ENCODE measurements around the gene NSG1. TPM values are rescaled to one million over a fixed set of nuclear protein-coding genes. Genes with fewer than 3 reads are reported as not detected.

NSG1 gene
- total RNA-seq, 1 donor from 2014 or later: 10.6 TPM

DNA sequence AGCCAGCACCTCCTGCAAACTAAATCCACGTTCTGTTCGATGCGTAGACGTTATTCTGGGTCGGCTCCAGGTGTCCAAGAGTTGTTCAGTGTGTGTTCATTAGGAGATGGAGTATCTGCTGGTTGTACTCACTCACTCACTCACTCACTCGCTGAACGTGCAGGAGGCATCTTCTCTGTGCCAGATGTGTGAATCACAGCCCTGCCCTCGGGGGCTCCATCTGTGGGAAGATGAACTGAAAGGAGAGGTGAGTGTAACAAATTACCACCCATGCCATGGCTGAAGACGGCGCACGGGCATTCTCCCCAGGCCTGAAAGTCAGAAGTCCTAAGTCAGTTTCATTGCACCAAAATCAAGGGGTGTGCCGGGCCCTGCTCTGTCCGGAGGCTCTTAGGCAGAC is 16.1 kb downstream of the NSG1 start:
- Histone ChIP-seq H3K27me3 (ENCODE audit: insufficient read depth, low read length) (no peaks in the 10 kb centered on the region), H3K36me3 (ENCODE audit: insufficient read depth, low read length) (no peaks in the 10 kb centered on the region), H3K9ac (ENCODE audit: low read length) (no peak overlapping the region), H3K4me1 (ENCODE audit: insufficient read depth, low read length) (no peaks in the 10 kb centered on the region), H4K20me1 (ENCODE audit: insufficient read depth, low read length) (no peaks in the 10 kb centered on the region), H3K79me2 (ENCODE audit: insufficient read depth, low read length) (no peaks in the 10 kb centered on the region), H2AFZ (ENCODE audit: low read depth, low read length) (no peak overlapping the region), H3K9me3 (ENCODE audit: insufficient read depth, low read depth, low read length) (peaks cover 4% of the 10 kb centered on the region), H3K27ac (ENCODE audit: low read depth, low read length) (no peak overlapping the region), H3K4me3 (ENCODE audit: insufficient read depth, low read depth, low read length) (no peak overlapping the region), H3K4me2 (ENCODE audit: low read length) (no peak overlapping the region)
- Mint-ChIP-seq H3K27ac (ENCODE audit: unreplicated experiment) (no peak overlapping the region), H3K4me1 (ENCODE audit: low read depth, unreplicated experiment) (peaks cover 3% of the 10 kb centered on the region), H3K4me3 (ENCODE audit: unreplicated experiment) (no peak overlapping the region), H3K36me3 (ENCODE audit: low read depth, unreplicated experiment) (no peaks in the 10 kb centered on the region), H3K9me3 (ENCODE audit: unreplicated experiment) (no peaks in the 10 kb centered on the region), H3K27me3 (ENCODE audit: low read depth, unreplicated experiment) (peaks cover 31% of the 10 kb centered on the region)
- FAIRE-seq (no peak), DNase-seq (ENCODE audit: low read depth) (no peak)
- TF ChIP-seq, protein P1, sequence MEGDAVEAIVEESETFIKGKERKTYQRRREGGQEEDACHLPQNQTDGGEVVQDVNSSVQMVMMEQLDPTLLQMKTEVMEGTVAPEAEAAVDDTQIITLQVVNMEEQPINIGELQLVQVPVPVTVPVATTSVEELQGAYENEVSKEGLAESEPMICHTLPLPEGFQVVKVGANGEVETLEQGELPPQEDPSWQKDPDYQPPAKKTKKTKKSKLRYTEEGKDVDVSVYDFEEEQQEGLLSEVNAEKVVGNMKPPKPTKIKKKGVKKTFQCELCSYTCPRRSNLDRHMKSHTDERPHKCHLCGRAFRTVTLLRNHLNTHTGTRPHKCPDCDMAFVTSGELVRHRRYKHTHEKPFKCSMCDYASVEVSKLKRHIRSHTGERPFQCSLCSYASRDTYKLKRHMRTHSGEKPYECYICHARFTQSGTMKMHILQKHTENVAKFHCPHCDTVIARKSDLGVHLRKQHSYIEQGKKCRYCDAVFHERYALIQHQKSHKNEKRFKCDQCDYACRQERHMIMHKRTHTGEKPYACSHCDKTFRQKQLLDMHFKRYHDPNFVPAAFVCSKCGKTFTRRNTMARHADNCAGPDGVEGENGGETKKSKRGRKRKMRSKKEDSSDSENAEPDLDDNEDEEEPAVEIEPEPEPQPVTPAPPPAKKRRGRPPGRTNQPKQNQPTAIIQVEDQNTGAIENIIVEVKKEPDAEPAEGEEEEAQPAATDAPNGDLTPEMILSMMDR (IDR thresholded peaks at IDR 0.05; ENCODE audit: insufficient read depth, low read depth, low read length): no peak
- TF ChIP-seq EZH2 (IDR thresholded peaks at IDR 0.05; ENCODE audit: insufficient read depth, low read length): no peak

DNA sequence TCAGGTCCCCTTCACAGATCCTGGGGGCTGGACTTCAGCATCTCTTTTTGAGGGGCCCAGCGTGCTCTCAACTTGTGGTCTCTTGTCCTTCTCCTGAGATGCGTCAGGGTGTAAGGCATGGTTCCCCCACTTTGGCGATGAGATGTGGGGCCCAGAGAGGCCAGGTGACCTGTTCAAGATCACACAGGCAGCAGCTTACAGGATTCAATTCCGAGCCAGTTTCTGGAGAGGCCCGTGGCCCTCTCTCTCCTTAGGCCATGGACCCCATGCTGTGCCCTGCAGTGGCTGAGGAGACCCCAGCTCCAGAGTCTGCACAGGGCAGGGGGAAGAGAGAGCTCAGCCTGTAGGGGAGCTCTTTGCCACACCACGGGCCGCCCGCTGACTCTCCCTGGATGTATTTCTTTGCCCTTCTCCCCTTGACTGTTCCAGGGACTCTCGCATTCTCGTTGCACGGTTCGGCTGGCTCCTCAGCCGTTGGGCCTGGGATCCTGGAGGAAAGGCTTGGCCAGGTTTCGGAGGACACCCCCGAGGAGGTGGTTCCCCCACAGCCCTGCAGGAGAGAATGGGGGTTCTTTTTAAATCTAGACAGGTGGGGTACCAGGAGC is 18.6 kb downstream of the NSG1 start:
- no peaks in the 10 kb centered on the region for H3K9me3 Mint-ChIP-seq (ENCODE audit: unreplicated experiment)
- H3K36me3 Mint-ChIP-seq (ENCODE audit: low read depth, unreplicated experiment): no peaks in the 10 kb centered on the region
- peaks cover 3% of the 10 kb centered on the region for H3K4me1 Mint-ChIP-seq (ENCODE audit: low read depth, unreplicated experiment)
- no peak for FAIRE-seq
- Histone ChIP-seq H3K4me3 (ENCODE audit: insufficient read depth, low read depth, low read length) (no peak overlapping the region), H3K9ac (ENCODE audit: low read length) (no peak overlapping the region), H3K79me2 (ENCODE audit: insufficient read depth, low read length) (no peaks in the 10 kb centered on the region), H3K27me3 (ENCODE audit: insufficient read depth, low read length) (no peaks in the 10 kb centered on the region), H2AFZ (ENCODE audit: low read depth, low read length) (no peak overlapping the region), H4K20me1 (ENCODE audit: insufficient read depth, low read length) (no peaks in the 10 kb centered on the region), H3K36me3 (ENCODE audit: insufficient read depth, low read length) (no peaks in the 10 kb centered on the region), H3K27ac (ENCODE audit: low read depth, low read length) (no peak overlapping the region), H3K9me3 (ENCODE audit: insufficient read depth, low read depth, low read length) (no peaks in the 10 kb centered on the region), H3K4me1 (ENCODE audit: insufficient read depth, low read length) (no peaks in the 10 kb centered on the region), H3K4me2 (ENCODE audit: low read length) (no peak overlapping the region)
- H3K27ac Mint-ChIP-seq (ENCODE audit: unreplicated experiment): no peak overlapping the region
- peaks cover 31% of the 10 kb centered on the region for H3K27me3 Mint-ChIP-seq (ENCODE audit: low read depth, unreplicated experiment)
- TF ChIP-seq, protein P1 (IDR thresholded peaks at IDR 0.05; ENCODE audit: insufficient read depth, low read depth, low read length): no peak
- no peak for TF ChIP-seq EZH2 (IDR thresholded peaks at IDR 0.05; ENCODE audit: insufficient read depth, low read length)
- DNase-seq (ENCODE audit: low read depth): no peak
- H3K4me3 Mint-ChIP-seq (ENCODE audit: unreplicated experiment): no peak overlapping the region

DNA sequence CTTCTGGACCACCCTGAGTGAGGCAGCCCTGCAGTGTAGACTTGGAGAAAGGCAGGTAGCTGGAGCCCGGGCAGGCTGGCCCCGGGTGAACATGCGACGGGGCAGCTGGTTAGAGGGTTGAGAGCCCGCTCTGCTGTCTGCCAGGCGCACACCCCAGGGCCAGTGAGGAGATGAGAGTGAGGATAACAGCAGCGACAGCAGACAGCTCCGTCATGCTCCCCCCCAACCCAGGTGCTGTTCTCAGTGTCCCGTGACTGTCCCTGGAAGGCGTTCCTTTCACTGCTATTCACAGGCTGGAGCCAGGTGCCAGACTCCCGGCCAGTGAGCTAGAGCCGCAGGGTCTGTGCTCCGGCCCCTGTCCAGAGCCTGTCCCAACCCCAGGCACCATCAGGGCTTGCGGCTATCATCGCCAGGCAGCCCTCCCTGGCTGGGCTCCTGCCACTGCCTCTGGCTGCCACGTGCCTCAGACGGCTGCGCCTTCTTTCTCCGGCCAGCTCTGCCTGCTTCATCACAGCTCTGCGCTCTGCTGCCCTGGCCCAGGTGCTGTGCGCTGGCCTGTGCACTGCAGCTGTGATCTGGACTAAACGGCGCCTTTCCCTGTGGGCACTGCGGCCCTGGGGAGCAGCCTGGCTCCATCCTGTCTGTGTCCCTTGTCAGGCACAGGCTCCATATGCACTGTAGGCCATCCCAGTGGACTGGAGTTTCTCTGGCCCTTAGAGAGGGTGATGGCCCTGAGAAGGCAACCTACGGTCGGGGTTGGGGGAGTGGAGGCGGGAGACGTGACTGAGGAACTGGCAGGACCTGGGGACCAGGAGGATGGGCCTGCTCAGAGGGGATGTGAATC is 19.8 kb downstream of the NSG1 start:
- Histone ChIP-seq H3K9ac (ENCODE audit: low read length) (no peak overlapping the region), H3K27ac (ENCODE audit: low read depth, low read length) (no peak overlapping the region), H3K79me2 (ENCODE audit: insufficient read depth, low read length) (no peaks in the 10 kb centered on the region), H3K4me2 (ENCODE audit: low read length) (no peak overlapping the region), H3K4me3 (ENCODE audit: insufficient read depth, low read depth, low read length) (no peak overlapping the region), H3K9me3 (ENCODE audit: insufficient read depth, low read depth, low read length) (no peaks in the 10 kb centered on the region), H3K36me3 (ENCODE audit: insufficient read depth, low read length) (no peaks in the 10 kb centered on the region), H3K4me1 (ENCODE audit: insufficient read depth, low read length) (no peaks in the 10 kb centered on the region), H2AFZ (ENCODE audit: low read depth, low read length) (no peak overlapping the region), H3K27me3 (ENCODE audit: insufficient read depth, low read length) (no peaks in the 10 kb centered on the region), H4K20me1 (ENCODE audit: insufficient read depth, low read length) (no peaks in the 10 kb centered on the region)
- FAIRE-seq (no peak), DNase-seq (ENCODE audit: low read depth) (no peak)
- TF ChIP-seq EZH2 (IDR thresholded peaks at IDR 0.05; ENCODE audit: insufficient read depth, low read length): no peak
- TF ChIP-seq, protein P1 (IDR thresholded peaks at IDR 0.05; ENCODE audit: insufficient read depth, low read depth, low read length): no peak
- H3K4me3 Mint-ChIP-seq (ENCODE audit: unreplicated experiment): no peak overlapping the region
- H3K36me3 Mint-ChIP-seq (ENCODE audit: low read depth, unreplicated experiment): no peaks in the 10 kb centered on the region
- peaks cover 3% of the 10 kb centered on the region for H3K4me1 Mint-ChIP-seq (ENCODE audit: low read depth, unreplicated experiment)
- H3K9me3 Mint-ChIP-seq (ENCODE audit: unreplicated experiment): no peaks in the 10 kb centered on the region
- no peak overlapping the region for H3K27ac Mint-ChIP-seq (ENCODE audit: unreplicated experiment)
- H3K27me3 Mint-ChIP-seq (ENCODE audit: low read depth, unreplicated experiment): peaks cover 31% of the 10 kb centered on the region

Measured in astrocyte (in vitro differentiated cells and primary cell).